ENCODE results near the gene TMEM39B. TPM values are rescaled to one million over a fixed set of nuclear protein-coding genes. Genes with fewer than 3 reads are reported as not detected.

TMEM39B gene
- total RNA-seq, 1 donor from 2014 or later: 5.2 TPM

- H3K36me3 ChIP-seq (ENCODE audit: control insufficient read depth, insufficient read depth, low read length): no peaks in the 10 kb centered on the region
- H3K4me3 ChIP-seq (ENCODE audit: low read depth, low read length): no peak overlapping the region
- no peak for DNase-seq (ENCODE audit: low read depth)
- no peaks in the 10 kb centered on the region for H3K27me3 ChIP-seq (ENCODE audit: control insufficient read depth, insufficient read depth, low read length)
- no peak for TF ChIP-seq CTCF (IDR thresholded peaks at IDR 0.05; ENCODE audit: insufficient read depth, low read length, poor library complexity, severe bottlenecking)
These were observed 25.0 kb upstream of the TMEM39B start for GRCh38 chr1:32047701-32048100.

- DNase-seq (ENCODE audit: low read depth): no peak
- Histone ChIP-seq H3K4me3 (ENCODE audit: low read depth, low read length) (no peak overlapping the region), H3K36me3 (ENCODE audit: control insufficient read depth, insufficient read depth, low read length) (no peaks in the 10 kb centered on the region), H3K27me3 (ENCODE audit: control insufficient read depth, insufficient read depth, low read length) (no peaks in the 10 kb centered on the region)
- TF ChIP-seq CTCF (IDR thresholded peaks at IDR 0.05; ENCODE audit: insufficient read depth, low read length, poor library complexity, severe bottlenecking): no peak
These were observed 24.3 kb upstream of the TMEM39B start for GRCh38 chr1:32048440-32048839.

GRCh38 chr1:32051706-32052105 is 21.0 kb upstream of the TMEM39B start:
- H3K4me3 ChIP-seq (ENCODE audit: low read depth, low read length): no peak overlapping the region
- DNase-seq (ENCODE audit: low read depth): no peak
- H3K27me3 ChIP-seq (ENCODE audit: control insufficient read depth, insufficient read depth, low read length): no peaks in the 10 kb centered on the region
- TF ChIP-seq CTCF (IDR thresholded peaks at IDR 0.05; ENCODE audit: insufficient read depth, low read length, poor library complexity, severe bottlenecking): no peak
- no peaks in the 10 kb centered on the region for H3K36me3 ChIP-seq (ENCODE audit: control insufficient read depth, insufficient read depth, low read length)

GRCh38 chr1:32052887-32053286 is 19.9 kb upstream of the TMEM39B start:
- no peak for TF ChIP-seq CTCF (IDR thresholded peaks at IDR 0.05; ENCODE audit: insufficient read depth, low read length, poor library complexity, severe bottlenecking)
- DNase-seq (ENCODE audit: low read depth): no peak
- no peaks in the 10 kb centered on the region for H3K36me3 ChIP-seq (ENCODE audit: control insufficient read depth, insufficient read depth, low read length)
- H3K27me3 ChIP-seq (ENCODE audit: control insufficient read depth, insufficient read depth, low read length): no peaks in the 10 kb centered on the region
- no peak overlapping the region for H3K4me3 ChIP-seq (ENCODE audit: low read depth, low read length)

GRCh38 chr1:32055416-32055815 is 17.3 kb upstream of the TMEM39B start:
- H3K27me3 ChIP-seq (ENCODE audit: control insufficient read depth, insufficient read depth, low read length): no peaks in the 10 kb centered on the region
- no peak overlapping the region for H3K4me3 ChIP-seq (ENCODE audit: low read depth, low read length)
- no peaks in the 10 kb centered on the region for H3K36me3 ChIP-seq (ENCODE audit: control insufficient read depth, insufficient read depth, low read length)
- no peak for TF ChIP-seq CTCF (IDR thresholded peaks at IDR 0.05; ENCODE audit: insufficient read depth, low read length, poor library complexity, severe bottlenecking)
- no peak for DNase-seq (ENCODE audit: low read depth)

GRCh38 chr1:32056598-32056997 is 16.1 kb upstream of the TMEM39B start:
- Histone ChIP-seq H3K27me3 (ENCODE audit: control insufficient read depth, insufficient read depth, low read length) (no peaks in the 10 kb centered on the region), H3K4me3 (ENCODE audit: low read depth, low read length) (no peak overlapping the region), H3K36me3 (ENCODE audit: control insufficient read depth, insufficient read depth, low read length) (peaks cover 2% of the 10 kb centered on the region)
- DNase-seq (ENCODE audit: low read depth): no peak
- no peak for TF ChIP-seq CTCF (IDR thresholded peaks at IDR 0.05; ENCODE audit: insufficient read depth, low read length, poor library complexity, severe bottlenecking)
